Nephron progenitor cell (in vitro differentiated cells): Measurements from ENCODE around the gene FNBP1.
A peak's percentile ranks its signal among the peaks of the same experiment; 100 is the strongest.

Experiments used
- DNase-seq: peaks from one replicate; pipeline ENCODE4 v3.0.0; 2021
- H3K27ac Mint-ChIP-seq: 2 replicates; pipeline ENCODE4 v1.8.0; 2021; ENCODE audit warnings: mild to moderate bottlenecking, moderate library complexity, mixed read lengths
- H3K27me3 Mint-ChIP-seq: 2 replicates; pipeline ENCODE4 v1.8.0; 2021; ENCODE audit warnings: mild to moderate bottlenecking, low read depth, mixed read lengths; ENCODE audit not compliant: poor library complexity
- H3K36me3 Mint-ChIP-seq: 2 replicates; pipeline ENCODE4 v1.8.0; 2021; ENCODE audit warnings: low read depth, mixed read lengths
- H3K4me1 Mint-ChIP-seq: 2 replicates; pipeline ENCODE4 v1.8.0; 2021; ENCODE audit warnings: mixed read lengths
- H3K4me3 Mint-ChIP-seq: 2 replicates; pipeline ENCODE4 v1.8.0; 2021; ENCODE audit warnings: mild to moderate bottlenecking, moderate library complexity, mixed read lengths
- H3K9me3 Mint-ChIP-seq: 2 replicates; pipeline ENCODE4 v1.8.0; 2021; ENCODE audit warnings: mild to moderate bottlenecking, moderate library complexity, mixed read lengths
- TF ChIP-seq, protein P1 (sequence below): fragments of 200-600 bp; sonication (generic); IDR thresholded peaks from 2 replicates; pipeline ENCODE4 v1.5.0; 2021; ENCODE audit warnings: antibody characterized with exemption

The FNBP1 gene

DNA sequence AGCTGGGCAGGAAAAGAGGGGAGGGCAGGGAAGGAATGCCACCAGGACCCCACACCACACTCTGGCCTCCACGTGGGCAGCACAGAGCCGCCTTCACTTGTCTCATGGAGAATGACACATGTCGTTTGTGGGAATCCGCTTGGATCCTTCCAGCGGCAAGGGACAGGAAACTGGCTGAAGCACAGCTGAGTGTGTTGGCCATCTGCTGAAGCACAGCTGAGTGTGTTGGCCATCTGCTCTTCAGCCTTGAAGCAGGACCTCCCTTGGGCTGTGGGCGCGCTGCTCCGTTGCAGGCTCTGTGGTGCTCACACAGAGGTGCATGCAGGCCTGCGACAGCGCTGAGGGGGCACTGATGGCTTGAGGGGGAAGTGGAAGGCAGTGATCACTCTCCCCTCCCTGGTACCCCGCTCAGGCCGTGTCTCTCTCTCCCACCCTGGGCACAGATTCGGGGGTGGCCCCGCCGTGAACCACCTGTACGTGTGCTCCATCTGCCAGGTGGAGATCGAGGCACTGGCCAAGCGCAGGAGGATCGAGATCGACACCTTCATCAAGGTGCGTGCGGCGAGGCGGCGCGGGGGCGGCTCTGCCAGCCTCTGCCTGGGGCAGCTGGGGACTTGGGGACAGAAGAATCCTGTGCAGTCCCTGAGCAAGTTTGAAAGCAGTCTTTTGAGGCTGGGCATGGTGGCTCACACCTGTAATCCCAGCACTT is 167.1 kb downstream of the FNBP1 start:
- TF ChIP-seq, protein P1, sequence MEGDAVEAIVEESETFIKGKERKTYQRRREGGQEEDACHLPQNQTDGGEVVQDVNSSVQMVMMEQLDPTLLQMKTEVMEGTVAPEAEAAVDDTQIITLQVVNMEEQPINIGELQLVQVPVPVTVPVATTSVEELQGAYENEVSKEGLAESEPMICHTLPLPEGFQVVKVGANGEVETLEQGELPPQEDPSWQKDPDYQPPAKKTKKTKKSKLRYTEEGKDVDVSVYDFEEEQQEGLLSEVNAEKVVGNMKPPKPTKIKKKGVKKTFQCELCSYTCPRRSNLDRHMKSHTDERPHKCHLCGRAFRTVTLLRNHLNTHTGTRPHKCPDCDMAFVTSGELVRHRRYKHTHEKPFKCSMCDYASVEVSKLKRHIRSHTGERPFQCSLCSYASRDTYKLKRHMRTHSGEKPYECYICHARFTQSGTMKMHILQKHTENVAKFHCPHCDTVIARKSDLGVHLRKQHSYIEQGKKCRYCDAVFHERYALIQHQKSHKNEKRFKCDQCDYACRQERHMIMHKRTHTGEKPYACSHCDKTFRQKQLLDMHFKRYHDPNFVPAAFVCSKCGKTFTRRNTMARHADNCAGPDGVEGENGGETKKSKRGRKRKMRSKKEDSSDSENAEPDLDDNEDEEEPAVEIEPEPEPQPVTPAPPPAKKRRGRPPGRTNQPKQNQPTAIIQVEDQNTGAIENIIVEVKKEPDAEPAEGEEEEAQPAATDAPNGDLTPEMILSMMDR: no peak
- peaks cover 20% of the 10 kb centered on the region for H3K36me3 Mint-ChIP-seq
- no peak overlapping the region for H3K27ac Mint-ChIP-seq
- DNase-seq: no peak
- H3K4me1 Mint-ChIP-seq: peaks cover 30% of the 10 kb centered on the region
- H3K4me3 Mint-ChIP-seq: no peak overlapping the region
- H3K27me3 Mint-ChIP-seq: no peaks in the 10 kb centered on the region
- no peaks in the 10 kb centered on the region for H3K9me3 Mint-ChIP-seq

DNA sequence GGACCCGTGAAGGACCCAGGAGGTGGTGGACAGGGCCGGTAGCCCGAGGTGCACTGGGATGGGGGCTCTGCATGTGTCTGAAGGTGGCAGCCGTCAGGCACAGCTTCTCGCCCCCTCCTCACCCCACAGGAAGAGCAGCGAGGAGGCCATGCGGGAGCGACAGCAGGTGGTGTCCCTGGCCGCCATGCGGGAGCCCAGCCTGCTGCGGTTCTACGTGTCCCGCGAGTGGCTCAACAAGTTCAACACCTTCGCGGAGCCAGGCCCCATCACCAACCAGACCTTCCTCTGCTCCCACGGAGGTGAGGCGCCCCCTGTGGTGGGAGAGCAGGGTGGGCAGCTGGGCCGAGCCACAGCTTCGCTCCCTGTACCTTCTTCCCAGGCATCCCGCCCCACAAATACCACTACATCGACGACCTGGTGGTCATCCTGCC is 167.8 kb downstream of the FNBP1 start:
- no peaks in the 10 kb centered on the region for H3K27me3 Mint-ChIP-seq
- H3K9me3 Mint-ChIP-seq: no peaks in the 10 kb centered on the region
- peaks cover 21% of the 10 kb centered on the region for H3K36me3 Mint-ChIP-seq
- H3K27ac Mint-ChIP-seq: no peak overlapping the region
- H3K4me1 Mint-ChIP-seq: peaks cover 34% of the 10 kb centered on the region
- TF ChIP-seq, protein P1: peak; percentile 19
- DNase-seq: no peak
- H3K4me3 Mint-ChIP-seq: no peak overlapping the region

DNA sequence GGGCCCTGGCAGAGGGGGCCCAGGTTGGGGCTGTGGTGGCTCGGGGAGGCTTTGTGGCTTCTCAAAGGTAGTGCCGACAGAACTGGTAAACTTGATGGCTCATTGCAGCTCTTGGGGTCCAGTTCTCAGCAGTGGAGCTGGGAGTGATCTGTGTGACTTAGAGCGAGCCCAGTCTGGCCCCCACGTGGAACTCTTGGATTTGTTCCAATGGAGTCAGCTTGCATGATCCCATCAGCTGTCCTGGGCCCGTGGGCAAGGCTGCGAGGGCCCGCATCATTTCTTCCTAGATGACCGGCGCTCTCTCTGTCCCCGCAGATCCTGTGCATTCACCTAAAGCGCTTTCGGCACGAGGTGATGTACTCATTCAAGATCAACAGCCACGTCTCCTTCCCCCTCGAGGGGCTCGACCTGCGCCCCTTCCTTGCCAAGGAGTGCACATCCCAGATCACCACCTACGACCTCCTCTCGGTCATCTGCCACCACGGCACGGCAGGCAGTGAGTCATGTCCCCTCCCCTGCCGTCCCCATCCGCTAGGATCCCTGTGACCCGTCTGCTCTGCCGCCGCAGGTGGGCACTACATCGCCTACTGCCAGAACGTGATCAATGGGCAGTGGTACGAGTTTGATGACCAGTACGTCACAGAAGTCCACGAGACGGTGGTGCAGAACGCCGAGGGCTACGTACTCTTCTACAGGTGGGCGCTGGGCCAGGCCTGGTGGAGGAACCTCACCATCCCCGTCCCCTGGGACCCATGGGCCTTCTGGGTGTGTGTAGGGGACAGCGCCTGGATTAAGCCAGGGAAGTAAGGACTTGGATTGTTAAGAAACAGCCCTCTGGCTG is 168.5 kb downstream of the FNBP1 start:
- peaks cover 40% of the 10 kb centered on the region for H3K4me1 Mint-ChIP-seq
- H3K9me3 Mint-ChIP-seq: no peaks in the 10 kb centered on the region
- peaks cover 21% of the 10 kb centered on the region for H3K36me3 Mint-ChIP-seq
- no peak overlapping the region for H3K4me3 Mint-ChIP-seq
- TF ChIP-seq, protein P1: no peak
- no peaks in the 10 kb centered on the region for H3K27me3 Mint-ChIP-seq
- DNase-seq: no peak
- peak overlapping the region; percentile 73 for H3K27ac Mint-ChIP-seq

DNA sequence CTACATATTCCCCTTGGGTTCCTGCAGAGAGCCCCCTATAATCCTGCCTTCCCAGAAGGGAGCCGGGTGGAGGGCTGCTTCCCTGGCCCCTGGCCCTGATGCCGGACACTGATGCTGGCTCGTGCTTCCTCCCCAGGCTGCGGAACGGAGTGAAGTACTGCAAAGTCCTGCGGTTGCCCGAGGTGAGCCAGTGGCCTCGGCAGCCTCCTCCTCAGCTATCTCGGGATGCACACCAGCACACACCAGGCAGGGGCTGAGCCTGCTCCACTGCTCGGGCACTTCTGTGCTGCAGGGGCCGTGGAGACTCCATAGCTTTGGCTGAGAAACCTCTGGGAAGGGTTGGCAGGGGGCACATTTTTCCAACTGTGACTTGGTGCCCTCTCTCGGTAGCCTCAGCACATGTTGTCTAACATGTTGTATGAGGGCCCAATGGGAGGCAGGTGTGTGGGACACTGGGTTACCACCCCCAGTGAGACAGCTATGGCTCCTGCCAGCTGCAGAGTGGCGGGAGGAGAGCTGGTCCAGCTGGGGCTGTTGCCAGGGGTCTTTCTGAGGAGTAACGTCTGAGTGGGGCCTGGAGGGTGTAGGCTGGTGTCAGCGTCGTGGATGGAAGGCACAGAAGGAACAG is 169.3 kb downstream of the FNBP1 start:
- Mint-ChIP-seq H3K4me1 (peaks cover 40% of the 10 kb centered on the region), H3K36me3 (peaks cover 21% of the 10 kb centered on the region), H3K9me3 (no peaks in the 10 kb centered on the region), H3K27me3 (no peaks in the 10 kb centered on the region), H3K4me3 (peak overlapping the region; percentile 47), H3K27ac (peak overlapping the region; percentile 73)
- TF ChIP-seq, protein P1: no peak
- no peak for DNase-seq

DNA sequence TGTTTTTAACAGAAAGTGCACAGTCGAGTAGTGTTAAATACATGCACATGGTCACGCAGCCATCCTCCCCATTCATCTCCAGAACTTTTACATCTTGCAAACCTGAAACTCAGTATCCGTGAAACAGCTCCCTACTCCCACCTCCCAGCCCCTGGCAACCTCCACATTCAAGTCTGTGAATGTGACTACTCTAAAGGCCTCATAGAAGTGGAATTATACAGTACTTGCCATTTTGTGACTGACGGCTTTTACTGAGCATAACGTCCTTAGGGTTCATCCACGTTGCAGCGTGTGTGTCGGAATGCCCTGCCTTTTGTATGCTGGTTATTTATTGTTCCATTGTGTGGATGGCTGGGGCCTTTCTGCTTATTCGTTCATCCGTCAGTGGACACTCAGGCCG is 171.9 kb downstream of the FNBP1 start:
- H3K27ac Mint-ChIP-seq: no peak overlapping the region

More for the DNA sequence above, 171.9 kb downstream of the FNBP1 start:
- H3K4me3 Mint-ChIP-seq: no peak overlapping the region
- H3K9me3 Mint-ChIP-seq: no peaks in the 10 kb centered on the region
- H3K4me1 Mint-ChIP-seq: peaks cover 54% of the 10 kb centered on the region
- TF ChIP-seq, protein P1: no peak
- no peak for DNase-seq
- H3K27me3 Mint-ChIP-seq: no peaks in the 10 kb centered on the region
- peaks cover 24% of the 10 kb centered on the region for H3K36me3 Mint-ChIP-seq
